ENCODE data around the gene KRT222. TPM values are rescaled to one million over a fixed set of nuclear protein-coding genes. Genes with fewer than 3 reads are reported as not detected.
A peak's percentile ranks its signal among the peaks of the same experiment; 100 is the strongest.

KRT222 gene
- total RNA-seq = not detected in 3 replicates
- long read RNA-seq = 0 reads

DNA sequence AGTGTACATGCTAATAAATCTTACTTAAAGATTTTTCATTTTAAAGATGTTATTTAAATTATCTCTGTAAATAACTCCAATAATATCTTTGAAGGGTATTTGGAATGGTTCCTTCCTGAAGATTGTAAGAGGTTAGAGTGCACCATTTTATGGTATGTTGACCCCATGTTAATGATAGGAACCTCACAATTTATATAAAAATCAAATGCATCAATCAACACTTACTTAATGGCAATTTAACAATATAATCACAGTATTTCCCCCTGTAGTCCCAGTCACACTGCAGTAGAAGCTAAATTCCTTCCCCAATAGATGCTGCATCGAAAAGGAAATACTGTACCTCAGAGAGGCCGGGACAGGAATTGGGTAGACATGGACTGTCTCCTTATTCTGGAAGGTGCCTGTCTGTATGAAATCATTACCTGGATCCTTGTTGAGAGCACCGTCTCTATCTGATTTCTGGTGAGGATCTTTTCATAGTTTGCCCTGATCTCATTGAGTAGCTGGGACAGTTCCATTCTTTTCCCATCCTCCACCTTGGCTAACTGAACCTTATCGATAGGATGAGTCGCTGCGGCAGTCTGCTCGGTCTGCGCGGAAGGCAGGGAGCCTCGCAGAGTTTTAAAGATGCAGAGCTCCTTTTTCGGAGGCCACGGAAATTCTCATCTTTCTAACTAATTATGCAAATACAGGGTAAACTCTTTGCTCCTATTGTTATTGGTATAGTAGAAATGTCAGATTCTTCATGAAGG lies at the start of gene KRT222:
Gene KRT222, minus strand, starts transcription at position 596 of the 752 bp plus-strand sequence. Its CDS starts 78 bp downstream, at position 518.
- no peaks in the 10 kb centered on the region for H3K36me3 Mint-ChIP-seq (ENCODE audit: low read depth)
- H3K27me3 Mint-ChIP-seq (ENCODE audit: low read depth) = peaks cover 46% of the 10 kb centered on the region
- no peak within 1 kb of the TSS for H3K27ac Mint-ChIP-seq (ENCODE audit: unreplicated experiment)
- no peak for TF ChIP-seq CTCF (IDR thresholded peaks at IDR 0.05)
- H3K4me3 Mint-ChIP-seq (ENCODE audit: unreplicated experiment) = peak within 1 kb of the TSS; percentile 60
- H3K4me1 Mint-ChIP-seq (ENCODE audit: low read depth) = peaks cover 6% of the 10 kb centered on the region
- H3K9me3 Mint-ChIP-seq (ENCODE audit: low read depth) = no peaks in the 10 kb centered on the region
- no peak for DNase-seq (ENCODE audit: low spot score)

GRCh38 chr17:40714473-40714872 lies 49.5 kb upstream of the KRT222 start:
- no peak overlapping the region for H3K27ac Mint-ChIP-seq (ENCODE audit: unreplicated experiment)
- peaks cover 54% of the 10 kb centered on the region for H3K27me3 Mint-ChIP-seq (ENCODE audit: low read depth)
- peak; percentile 28 for TF ChIP-seq CTCF (IDR thresholded peaks at IDR 0.05)

GRCh38 chr17:40707745-40708144 lies 42.8 kb upstream of the KRT222 start:
- DNase-seq (ENCODE audit: low spot score) = no peak
- Mint-ChIP-seq H3K36me3 (ENCODE audit: low read depth) (no peaks in the 10 kb centered on the region), H3K4me3 (ENCODE audit: unreplicated experiment) (no peak overlapping the region), H3K27me3 (ENCODE audit: low read depth) (peaks cover 47% of the 10 kb centered on the region), H3K27ac (ENCODE audit: unreplicated experiment) (no peak overlapping the region), H3K9me3 (ENCODE audit: low read depth) (no peaks in the 10 kb centered on the region), H3K4me1 (ENCODE audit: low read depth) (no peaks in the 10 kb centered on the region)
- no peak for TF ChIP-seq CTCF (IDR thresholded peaks at IDR 0.05)

More at GRCh38 chr17:40714473-40714872, 49.5 kb upstream of the KRT222 start:
- Mint-ChIP-seq H3K9me3 (ENCODE audit: low read depth) (no peaks in the 10 kb centered on the region), H3K4me1 (ENCODE audit: low read depth) (no peaks in the 10 kb centered on the region), H3K4me3 (ENCODE audit: unreplicated experiment) (no peak overlapping the region), H3K36me3 (ENCODE audit: low read depth) (no peaks in the 10 kb centered on the region)
- no peak for DNase-seq (ENCODE audit: low spot score)

DNA sequence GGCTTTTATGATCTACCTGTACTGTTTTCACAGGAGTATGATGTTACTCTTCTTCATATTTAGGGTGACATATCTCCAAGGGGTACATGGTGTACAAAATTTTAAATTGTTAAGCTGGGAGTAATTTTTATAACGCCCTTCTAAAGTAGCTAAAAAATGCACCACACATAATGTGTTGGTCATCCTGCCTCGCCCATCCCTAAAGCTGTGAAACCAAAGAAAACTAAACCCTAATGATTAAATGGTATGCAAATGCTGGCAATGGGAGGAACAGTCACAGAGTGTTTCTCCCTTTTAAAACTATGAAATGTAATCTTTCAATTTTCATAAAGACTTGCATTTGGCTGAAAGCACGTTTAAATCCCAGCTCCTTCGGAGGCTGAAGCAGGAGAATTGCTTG lies 40.6 kb upstream of the KRT222 start:
- TF ChIP-seq CTCF (IDR thresholded peaks at IDR 0.05) = no peak
- H3K9me3 Mint-ChIP-seq (ENCODE audit: low read depth) = no peaks in the 10 kb centered on the region
- H3K27ac Mint-ChIP-seq (ENCODE audit: unreplicated experiment) = no peak overlapping the region
- H3K4me3 Mint-ChIP-seq (ENCODE audit: unreplicated experiment) = no peak overlapping the region
- H3K36me3 Mint-ChIP-seq (ENCODE audit: low read depth) = no peaks in the 10 kb centered on the region
- DNase-seq (ENCODE audit: low spot score) = no peak
- H3K27me3 Mint-ChIP-seq (ENCODE audit: low read depth) = peaks cover 45% of the 10 kb centered on the region
- no peaks in the 10 kb centered on the region for H3K4me1 Mint-ChIP-seq (ENCODE audit: low read depth)

- H3K4me1 Mint-ChIP-seq (ENCODE audit: low read depth) = no peaks in the 10 kb centered on the region
- no peak for DNase-seq (ENCODE audit: low spot score)
- H3K36me3 Mint-ChIP-seq (ENCODE audit: low read depth) = no peaks in the 10 kb centered on the region
- no peaks in the 10 kb centered on the region for H3K9me3 Mint-ChIP-seq (ENCODE audit: low read depth)
- no peak within 1 kb of the TSS for H3K27ac Mint-ChIP-seq (ENCODE audit: unreplicated experiment)
- peaks cover 50% of the 10 kb centered on the region for H3K27me3 Mint-ChIP-seq (ENCODE audit: low read depth)
- no peak for TF ChIP-seq CTCF (IDR thresholded peaks at IDR 0.05)
- H3K4me3 Mint-ChIP-seq (ENCODE audit: unreplicated experiment) = no peak within 1 kb of the TSS
Measured at GRCh38 chr17:40703652-40704051, 38.7 kb upstream of the KRT222 start, which contains the start of gene KRT24. TSS of gene KRT24 (minus strand) at chr17:40703752. CDS start at chr17:40703693, 59 bp downstream.

Data from chondrocyte (in vitro differentiated cells).